Raji (cell line): ENCODE measurements around the gene SLC25A45.

ENCODE experiments used
- POLR2A ChIP-seq: IDR thresholded peaks from 2 replicates; pipeline ENCODE4 v1.6.1; 2011; ENCODE audit warnings: low read depth, low read length, control low read depth; ENCODE audit not compliant: insufficient read depth

SLC25A45 gene

DNA sequence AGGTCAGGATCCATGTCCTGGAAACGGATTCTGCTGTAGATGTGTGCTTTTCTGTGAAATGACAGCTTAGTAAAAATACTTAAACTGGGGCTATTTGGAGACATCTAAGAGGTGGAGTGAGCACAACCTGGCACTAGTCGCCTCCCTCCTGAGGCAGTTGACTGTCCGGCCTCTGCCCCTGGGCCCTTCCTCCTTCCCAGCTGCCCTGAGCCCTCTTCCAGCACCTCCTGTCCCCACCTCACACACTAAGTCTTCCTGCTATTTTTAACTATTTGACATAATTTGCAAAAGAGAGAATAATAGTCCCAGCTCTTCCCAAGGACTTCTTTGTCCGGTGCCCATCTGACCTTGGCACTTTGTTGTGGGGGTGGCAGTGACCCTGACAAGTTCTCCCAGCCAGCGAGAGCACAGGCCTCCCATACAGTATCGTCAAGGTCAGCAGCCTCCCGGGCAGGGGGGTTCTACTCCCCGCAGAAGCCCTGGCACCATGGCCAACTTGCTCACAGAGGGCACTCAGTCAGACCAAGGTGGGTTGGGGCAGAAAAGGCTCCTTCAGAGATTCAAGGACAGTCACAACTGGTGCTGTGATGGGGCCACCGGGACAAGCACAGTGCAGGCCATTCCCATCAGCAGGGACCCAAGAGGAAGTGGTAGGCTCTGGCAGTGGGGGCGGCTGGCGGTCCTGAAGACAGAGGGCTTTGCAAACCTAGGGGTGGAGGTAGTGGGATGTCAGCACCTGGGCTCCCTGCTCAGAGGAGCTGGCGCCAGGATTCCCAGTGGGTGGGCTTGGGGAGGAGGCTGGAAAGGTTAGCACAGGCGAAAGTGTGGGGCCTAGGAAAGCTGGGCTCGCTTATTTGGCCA lies 34.6 kb upstream of the SLC25A45 start:
- no peak for TF ChIP-seq POLR2A

DNA sequence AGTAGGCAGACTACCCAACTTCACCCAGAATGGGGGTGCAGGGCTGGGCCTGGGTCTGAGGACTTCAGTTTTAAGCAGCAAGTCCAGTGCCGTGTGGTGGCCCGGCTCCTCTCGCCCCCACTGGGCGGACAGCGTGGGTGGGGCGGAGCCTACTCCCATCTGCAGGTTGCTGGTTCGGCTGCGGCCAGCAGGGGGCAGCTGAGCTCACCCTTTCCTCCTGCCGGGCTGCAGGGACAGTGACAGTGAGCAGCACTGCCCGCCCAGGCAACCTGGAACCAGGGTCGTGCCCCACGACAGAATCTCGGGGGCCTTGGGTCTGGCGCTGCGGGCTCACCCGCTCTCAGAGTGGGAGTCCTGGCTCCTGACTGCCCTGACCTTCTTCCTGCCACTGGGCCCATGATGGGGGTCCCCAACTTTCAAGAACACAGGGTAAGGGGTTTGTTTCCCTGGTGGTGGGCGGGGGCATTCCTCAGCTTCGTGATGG lies 33.9 kb upstream of the SLC25A45 start:
- peak; percentile 58 for TF ChIP-seq POLR2A

DNA sequence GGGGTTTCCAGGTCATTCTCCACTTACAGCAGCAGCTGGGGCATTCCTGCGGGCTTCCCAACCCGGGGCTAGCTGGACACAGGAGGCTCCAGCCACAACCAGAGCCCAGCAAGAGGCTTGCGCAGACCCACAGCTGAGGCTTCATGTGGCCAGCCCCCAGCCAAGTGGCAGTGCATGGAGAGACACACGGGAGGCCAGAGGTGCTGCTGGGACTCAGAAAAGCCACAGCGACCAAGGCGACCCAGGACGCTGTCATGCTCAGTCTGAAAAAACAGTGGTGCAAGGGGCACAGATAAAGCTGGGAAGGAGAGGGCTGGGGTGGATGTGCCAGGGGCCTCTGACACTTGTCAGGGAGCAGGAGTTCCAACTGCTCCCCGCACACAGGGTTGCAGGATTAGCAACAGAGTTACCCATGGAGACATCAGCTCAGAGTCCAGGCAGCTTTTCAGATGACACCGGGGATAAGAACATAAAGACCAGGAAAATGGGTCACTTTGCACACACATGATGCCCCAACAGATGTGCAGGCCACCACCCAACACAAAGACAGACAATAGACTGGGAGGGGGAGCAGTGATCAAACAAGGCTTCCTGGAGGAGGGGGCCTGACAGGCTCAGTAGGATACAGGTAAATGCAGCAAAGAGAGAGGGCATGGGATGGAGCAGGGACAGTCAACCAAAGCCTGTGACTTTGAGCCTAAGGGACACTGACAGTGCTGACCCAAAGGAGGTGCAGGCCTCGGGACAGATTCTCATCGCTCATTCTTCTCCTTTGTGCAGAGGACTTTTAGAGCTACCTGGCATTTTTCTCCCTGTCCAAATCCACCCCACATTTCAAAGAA lies 33.3 kb upstream of the SLC25A45 start:
- TF ChIP-seq POLR2A = no peak

DNA sequence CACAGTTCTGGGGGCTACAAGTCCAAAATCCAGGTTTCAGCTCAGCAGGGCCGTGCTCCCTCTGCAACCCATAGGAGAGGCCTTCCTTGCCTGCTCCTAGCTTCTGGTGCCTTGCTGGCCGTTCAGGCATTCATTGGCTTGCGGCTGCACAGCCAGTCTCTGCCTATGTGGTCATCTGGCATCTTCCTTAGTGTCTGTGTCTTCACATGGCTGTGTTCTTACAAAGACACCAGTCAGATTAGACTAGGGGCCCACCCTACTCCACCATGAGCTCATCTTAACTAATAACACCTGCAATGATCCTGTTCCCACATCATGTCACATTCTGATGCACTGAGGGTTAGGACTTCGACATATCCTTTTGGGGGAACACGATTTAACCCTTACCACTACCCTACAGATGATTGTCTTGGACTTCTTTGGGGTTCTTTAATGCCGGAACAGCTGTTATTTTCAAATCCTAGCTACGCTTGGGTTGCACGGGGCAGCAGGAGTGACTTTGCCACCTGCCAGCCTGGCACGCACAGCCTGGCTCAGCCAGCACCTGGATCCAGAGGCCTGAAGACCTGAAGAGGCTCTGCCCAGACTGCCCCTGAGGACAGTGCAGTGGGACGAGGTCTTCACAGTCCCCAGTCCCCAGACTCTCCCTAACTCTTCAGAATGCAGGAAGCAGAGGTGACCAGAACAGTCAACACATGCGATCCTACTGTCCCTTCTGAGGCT lies 32.5 kb upstream of the SLC25A45 start:
- TF ChIP-seq POLR2A = no peak

DNA sequence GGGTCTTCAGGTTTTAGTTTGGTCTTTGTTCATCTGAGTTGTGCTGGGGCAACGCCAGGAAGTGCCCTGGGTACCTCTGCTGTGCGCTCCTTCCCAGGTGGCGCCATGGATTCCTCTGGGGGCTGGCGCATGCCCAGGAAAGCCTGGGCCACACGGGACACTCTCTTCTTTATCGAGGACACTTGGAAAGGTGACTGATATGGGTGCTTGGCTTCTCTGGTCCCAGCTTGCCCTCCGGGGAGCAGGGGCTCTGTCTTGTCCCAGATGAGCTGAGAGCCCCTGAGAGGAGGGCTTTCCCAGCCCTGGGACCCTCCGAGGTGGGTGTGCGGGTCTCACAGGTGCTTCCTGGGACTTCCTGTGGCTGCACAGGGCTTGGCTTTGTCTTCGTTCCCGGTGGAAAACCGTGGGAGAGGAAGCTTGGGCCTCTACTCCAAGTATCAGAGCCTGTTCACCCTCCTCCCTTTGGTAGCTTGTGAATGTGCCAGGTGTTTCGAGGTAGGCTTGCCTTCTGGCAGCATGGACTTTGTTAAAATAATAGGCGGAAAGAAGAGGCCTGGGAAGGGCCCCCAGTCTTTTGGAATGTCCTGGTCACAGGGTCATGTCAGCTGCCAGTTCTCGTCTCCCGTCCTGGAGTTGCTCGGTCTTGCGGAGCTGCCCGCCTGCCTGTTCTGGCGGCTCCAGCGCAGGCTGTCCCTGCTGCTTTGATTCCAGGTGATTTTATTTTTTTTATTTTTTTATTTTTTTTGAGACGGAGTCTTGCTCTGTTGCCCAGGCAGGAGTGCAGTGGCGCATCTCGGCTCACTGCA lies 30.0 kb upstream of the SLC25A45 start:
- TF ChIP-seq POLR2A = no peak

DNA sequence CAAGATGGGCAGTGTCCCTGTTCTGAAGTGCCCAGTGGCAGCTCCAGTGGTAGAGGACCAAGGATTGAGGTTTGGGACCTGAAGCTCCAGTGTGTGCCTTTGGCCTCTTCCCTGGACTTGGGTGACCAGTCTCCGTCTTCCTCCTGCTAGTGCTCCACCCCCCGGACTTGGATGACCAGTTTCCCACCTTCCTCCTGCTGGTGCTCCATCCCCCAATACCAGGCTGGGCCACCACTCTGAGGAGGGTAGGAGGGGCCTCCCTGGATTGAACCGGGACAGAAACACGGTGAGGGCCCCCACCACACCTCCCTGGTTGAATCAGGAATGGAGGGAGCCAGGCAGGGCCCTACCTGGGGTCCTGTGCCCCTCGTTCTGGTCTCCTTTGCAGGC lies 29.2 kb upstream of the SLC25A45 start:
- TF ChIP-seq POLR2A = no peak

DNA sequence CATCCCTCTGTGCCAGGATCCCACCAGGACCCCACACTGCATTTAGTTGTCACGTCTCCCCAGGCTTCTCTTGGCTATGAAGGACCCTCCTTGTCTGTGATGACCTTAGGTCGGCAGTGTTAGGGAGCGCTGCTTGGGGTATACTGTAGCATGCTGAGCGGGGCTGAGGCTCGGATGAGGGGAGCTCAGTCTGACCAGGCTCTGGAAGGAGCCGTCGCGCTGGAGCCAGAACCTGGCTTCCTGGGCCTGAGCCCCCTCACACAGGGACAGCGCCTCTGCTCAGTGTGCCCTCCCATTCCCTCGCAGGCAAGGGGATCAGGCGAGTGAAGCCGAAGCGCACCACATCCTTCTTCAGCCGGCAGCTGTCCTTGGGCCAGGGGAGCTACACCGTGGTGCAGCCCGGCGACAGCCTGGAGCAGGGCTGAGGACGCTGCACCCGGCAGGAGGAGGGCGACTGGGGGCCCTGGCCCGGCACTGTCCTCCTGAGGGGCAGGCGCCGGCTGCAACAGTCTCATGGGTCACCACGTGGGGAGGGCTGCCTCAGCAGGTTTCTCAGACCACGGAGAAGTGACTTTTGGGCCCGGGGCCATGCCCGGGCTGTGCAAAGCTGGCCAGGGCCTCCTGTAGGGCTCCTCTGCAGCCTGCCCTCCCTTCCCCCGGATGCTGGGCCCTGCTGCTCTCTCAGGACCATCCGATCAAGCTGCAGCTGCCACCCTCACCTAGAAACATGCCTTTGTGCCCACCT lies 28.7 kb upstream of the SLC25A45 start:
- TF ChIP-seq POLR2A = no peak

DNA sequence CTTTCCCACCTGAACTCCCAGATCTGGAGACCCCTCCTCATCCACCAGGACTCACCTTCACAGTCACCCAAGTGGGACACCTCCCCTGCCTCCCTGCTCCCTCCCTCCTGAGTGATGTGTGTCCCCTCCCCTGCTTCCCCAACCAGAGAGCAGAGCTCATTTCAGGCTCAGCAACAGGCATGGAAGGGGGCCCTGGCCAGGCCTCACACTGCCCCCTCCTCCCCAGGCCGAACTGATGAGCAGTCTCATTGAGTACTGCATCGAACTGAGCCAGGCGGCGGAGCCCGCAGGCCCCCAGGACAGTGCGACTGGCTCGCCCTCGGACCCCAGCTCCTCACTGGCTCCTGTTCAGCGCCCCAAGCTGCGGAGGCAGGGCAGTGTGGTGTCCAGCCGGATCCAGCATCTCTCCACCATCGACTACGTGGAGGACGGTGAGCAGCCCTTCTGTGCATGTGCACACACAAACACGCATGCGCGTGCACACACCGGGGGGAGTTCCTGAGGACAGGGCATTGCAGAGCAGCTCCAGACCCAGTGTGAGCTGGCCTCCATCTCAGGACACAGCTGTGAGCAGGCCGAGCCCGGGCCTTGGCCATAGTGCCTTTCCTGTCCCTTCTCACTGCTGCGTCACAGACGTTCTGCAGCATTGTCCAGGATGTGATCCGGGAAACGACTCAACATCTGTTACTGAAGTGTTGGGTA lies 22.3 kb upstream of the SLC25A45 start:
- no peak for TF ChIP-seq POLR2A

DNA sequence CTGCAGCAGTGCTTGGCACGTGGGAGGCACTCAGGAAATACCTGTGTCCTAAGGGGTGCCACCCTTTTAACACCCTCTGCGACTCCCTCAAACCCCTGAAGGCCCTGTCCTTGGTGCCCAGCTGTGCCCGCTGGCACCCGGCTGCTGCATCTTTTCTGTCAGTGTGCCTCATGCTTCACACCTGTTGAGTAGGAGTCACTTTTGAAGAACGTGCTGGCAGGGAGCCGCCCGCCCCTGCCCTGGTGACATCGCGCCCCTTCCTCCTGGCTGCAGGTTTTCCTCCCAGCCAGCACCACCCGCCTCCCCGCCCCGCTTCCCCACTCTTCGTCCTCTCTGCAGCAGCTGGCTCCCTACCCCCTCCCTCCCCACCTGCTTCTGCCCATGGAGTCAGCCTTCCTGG lies 21.8 kb upstream of the SLC25A45 start:
- no peak for TF ChIP-seq POLR2A

DNA sequence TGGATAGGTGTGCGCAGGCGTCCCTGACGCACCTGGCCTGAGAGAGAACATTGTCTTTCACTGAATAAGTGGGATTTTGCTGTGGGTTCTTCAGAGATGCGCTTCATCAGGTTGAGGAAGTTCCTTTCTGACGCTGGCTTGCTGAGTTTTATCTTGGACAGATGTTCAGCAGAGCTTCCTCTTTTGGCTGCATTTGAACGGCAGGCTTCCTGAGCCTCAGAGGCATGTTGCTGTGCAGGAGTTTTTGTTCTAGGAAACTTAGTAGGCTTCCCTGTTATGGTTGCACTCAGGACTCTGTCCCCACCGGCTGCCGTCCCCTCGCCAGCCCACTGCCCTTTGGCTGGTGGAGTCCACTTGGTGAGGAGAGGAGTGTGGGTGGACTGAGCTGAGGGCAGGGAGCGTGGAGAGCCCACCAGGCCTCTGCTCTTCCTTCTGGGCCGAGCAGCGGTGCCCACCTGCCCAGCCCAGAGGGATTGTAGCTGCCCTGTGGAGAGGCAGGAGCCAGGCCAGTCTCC lies 21.2 kb upstream of the SLC25A45 start:
- TF ChIP-seq POLR2A = no peak

DNA sequence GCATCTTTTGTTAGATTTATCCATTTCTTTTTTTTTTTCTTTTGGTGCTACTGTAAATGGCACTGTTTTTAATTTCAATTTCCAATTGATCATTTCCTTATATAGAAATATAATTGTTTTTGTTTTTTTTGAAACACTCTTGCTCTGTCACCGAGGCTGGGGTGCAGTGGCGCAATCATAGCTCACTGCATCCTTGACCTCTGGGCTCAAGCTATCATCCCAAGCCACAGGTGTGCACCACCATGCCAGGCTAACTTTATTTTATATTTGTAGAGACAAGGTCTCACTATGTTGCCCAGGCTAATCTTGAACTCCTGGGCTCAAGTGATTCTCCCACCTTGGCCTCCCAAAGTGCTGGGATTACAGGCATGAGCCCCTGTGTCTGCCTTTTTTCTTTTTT lies 20.3 kb upstream of the SLC25A45 start:
- no peak for TF ChIP-seq POLR2A

DNA sequence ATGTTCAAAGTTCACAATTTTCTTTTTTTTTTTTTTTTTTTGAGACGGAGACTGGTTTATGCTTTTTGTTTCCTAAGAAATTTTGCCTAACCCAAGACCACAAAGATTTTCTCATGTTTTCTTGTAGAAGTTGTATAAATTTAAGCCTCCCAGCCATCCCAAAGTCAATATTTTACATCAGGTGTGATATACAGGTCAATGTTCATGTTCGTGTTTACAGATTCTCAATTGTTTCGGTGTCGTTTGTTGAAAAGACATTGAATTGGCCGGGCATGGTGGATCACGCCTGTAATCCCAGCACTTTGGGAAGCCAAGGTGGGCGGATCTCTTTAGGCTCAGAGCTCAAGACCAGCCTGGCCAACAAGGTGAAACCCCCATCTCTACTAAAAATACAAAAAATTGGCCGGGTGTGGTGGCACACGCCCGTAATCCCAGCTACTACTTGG lies 19.4 kb upstream of the SLC25A45 start:
- TF ChIP-seq POLR2A = no peak
